Umbilical cord (tissue), 2 donors: ENCODE results near the gene SLCO3A1. TPM values are rescaled to one million over a fixed set of nuclear protein-coding genes. Genes with fewer than 3 reads are reported as not detected.

Source experiments
- DNase-seq: peaks from one replicate; pipeline ENCODE4 v3.0.0-alpha.2; 2015; ENCODE audit warnings: low spot score
- total RNA-seq: library from RNA; depleted of rRNA; stranded (reverse); fragments of >200 nt; gene quantifications from one replicate; pipeline ENCODE4 v1.2.3, GENCODE V29; 2014; ENCODE audit warnings: low replicate concordance; ENCODE audit not compliant: insufficient read depth

The SLCO3A1 gene
- total RNA-seq, 1 donor from 2014 or later = 10.1 TPM

DNA sequence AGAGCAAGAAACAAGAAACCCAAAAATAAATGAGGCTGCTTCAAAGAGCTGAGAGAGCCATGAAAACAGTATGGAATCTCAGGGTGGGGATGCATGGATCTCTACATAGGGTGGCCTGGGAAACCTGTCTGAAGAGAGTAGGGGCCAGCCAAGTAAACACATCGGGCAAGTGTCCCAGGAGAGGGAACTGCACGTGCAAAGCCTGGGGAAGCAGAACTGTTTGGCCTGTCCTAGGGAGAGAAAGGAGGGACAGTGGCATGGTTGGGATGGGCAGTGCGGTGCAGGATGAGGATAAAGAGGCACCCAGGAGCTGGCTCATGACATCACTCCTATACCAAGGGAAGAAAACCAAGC is 271.1 kb downstream of the SLCO3A1 start:
- no peak for DNase-seq

DNA sequence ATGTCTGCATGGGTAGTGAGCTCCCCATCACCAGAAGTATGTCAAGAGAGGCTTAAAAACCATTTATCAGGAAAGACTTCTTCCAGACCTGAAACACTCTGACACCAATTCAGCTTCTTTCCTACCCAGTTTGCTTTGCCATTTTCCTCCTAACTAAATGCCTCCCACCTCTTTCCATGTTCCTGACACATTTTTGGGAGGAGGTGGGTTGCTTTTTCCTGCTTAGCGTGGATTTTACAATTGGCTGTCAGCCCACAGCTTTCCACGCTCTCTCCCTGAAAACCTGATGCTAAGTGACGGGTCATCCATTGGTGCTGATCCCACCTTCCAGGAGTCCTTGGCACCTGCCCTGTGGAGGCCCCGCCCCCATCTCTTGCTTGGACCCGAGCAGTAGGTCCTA is 275.3 kb downstream of the SLCO3A1 start:
- DNase-seq = no peak

DNA sequence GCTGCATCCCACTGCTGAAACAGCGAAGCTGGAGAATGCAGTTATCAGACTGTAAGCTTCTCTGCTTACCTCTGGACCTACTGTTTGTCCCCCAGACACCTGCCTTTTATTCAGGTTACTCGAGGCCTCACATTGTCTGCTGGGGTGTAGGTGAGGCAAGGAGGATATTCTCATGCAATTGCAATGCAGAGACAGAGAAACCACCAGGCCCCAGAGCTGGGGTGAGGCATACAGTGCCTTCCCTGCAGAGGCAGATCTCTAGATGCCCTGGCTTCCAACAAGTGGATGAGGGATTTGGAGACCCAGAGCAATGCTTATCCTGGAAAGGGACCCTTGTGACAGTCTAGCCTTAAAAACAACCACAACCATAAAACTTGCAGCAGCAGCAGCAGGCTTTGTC is 276.7 kb downstream of the SLCO3A1 start:
- DNase-seq = no peak

DNA sequence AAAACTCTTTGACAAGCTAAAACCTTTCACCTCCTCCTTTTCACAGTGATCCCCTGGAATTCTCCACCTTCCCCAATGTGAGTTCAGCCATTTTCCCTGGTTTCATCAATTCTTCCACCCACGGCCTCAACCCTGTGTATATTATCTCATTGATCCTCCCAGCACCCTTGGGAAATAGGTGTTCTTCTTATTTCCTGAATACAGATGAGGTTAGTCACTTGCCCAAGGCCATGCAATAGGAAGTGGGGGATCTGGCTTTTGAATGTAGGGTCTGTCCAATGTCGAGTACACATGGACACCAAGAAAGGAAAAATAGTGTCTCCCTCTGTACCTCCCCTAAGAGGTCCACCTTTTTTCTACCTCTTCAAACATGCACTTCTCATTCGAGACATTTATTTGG is 277.4 kb downstream of the SLCO3A1 start:
- no peak for DNase-seq

DNA sequence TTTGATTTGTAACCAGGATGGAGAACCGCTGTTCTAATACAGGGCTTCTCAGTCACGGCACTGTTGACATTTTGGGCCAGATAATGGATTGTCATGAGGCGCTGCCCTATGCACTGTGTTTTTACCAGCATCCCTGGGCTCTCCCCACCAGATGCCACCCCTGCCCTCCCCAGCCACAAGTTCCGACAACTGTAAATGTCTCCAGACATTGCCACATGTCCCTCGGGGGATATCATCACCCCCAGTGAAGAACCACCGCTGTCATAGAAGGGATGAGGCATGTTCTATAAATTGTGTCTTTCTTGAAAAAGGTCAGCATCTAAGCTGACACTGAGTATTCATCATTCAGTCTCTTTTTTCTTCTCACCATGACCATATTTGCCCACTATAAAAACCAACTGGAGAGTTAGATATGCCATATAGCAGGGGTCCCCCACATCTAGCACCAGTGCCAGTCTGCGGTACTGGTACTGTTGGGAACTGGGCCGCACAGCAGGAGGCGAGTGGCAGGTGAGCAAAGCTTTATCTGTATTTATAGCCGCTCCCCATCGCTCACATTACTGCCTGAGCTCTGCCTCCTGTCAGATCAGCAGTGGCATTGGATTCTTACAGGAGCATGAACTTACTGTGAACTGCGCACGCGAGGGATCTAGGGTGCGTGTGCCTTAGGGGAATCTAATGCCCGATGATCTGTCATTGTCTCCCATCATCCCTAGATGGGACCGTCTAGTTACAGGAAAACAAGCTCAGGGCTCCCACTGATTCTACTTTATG is 279.7 kb downstream of the SLCO3A1 start:
- no peak for DNase-seq

DNA sequence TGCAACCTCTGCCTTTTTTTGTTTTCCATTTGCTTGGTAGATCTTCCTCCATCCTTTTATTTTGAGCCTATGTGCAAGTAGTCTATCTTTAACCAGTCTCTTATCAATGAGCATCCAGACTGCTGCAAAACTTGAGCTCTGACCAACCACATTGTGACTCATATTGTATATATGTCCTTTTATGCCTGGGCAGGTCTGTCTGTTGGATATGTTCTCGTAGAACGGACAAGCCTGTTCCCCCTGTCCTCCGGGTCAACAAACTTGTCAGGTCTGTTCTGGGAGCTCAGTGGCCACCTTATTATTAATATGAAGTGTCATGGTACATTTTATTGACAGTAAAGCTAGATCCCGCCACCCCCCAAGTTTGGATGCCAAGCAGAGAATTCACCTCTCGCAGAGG is 287.3 kb downstream of the SLCO3A1 start:
- no peak for DNase-seq

DNA sequence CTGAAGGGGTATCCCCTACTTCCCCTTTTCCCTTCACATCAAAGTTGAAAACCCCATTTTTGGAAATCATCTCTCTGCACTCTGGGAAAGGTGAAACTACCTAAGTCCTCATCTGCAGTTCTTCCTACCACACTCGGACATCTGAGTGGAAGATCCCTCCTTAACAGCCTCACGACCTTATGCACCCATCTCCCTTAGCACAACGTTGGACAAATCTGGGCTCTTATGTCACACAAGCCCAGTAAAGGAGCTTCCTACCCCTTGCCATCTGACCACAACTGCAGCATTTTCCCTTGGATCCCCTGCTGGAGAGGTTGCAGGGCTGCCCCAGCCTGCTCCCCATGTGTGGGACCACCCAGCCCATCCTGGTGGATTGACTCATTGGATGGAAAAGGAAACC is 288.1 kb downstream of the SLCO3A1 start:
- DNase-seq = no peak

DNA sequence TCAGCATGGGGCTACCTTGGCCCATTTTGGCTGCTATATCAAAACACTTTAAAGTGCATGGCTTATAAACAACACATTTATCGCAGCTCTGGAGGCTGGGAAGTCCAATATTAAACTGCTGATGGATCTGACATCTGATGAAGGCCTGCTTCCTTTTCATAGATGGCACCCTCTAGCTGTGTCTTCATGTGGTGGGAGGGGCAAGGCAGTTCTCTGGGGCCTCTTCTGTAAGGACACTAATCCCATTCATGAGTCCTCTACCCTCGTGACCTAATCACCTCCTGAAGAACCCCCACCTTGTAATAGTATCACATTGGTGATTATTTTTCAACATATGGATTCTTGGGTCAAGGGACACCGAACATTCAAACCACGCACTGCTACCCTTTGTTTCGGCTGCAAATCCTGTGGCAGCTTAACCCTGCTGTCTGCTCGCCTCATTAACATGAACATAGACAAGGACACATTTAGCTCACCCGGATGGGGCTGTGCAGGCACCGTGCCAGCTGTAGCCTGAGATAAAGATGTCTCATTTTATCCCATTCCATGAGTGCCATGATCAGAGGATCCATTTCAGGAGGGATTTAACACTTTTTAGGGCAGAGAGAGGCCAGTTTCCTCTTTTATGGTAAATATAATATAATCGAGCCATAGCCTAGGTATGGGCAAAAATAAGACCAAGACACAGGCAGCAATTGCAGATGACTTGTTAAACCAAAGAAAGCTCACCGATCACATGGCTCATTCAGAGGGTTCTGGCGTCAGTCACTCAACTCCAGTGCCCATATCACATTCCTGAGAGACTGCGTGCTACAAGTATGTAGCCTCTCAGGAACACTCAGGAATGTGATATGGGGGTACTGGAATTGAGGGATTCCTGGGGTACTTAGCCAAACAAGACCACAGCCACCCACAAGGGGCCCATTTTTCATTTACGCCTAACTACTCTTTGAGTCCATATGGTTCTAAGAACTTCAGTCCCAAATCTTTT is 289.0 kb downstream of the SLCO3A1 start:
- DNase-seq = no peak

DNA sequence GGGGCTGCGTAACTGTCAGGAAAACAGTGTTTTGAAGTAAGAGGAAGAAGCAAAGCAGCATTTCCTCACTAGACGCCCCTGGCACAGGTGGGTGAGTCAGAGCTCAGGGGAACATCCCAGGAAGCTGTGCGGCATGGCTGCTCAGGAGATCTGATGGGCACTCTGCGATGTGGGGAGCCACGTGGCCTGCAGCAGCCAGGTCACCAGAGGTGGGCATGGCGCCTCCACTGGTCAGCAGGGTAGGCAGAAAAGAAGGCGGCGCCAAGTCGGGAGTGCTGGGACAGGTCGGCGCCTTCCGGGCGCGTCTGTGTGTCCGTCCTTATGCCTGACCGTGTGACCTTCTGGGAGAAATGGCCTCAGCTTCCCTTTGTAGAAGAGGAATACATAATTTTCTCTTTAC is 290.3 kb downstream of the SLCO3A1 start:
- DNase-seq = no peak

DNA sequence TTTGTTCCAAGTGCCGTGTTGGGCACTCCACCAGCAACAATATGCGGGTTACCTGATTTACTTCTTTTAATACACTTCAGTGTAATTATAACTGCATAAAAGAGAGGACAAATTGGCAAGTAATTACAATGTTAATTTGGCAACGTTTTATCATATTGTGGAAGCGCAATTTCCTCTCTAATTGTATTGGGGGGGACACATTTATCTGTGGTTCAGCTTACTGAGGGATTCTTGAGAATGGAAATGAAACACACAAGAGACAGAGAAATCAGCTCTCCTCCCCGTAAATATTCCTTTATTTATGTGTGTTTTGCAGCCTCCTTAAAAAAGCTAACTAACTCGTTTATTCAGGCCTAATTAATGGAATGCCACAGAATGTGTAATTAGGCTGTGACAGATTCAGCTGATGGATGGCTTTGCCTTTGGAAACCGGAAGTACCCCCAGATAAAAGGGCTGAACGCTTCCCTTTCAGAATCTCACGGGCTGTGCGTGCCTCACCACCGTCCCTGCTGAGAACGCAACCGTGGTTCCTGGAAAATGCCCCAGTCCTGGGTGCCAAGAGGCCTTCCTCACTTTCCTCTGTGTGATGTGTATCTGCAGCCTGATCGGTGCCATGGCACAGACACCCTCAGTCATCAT is 293.1 kb downstream of the SLCO3A1 start:
- DNase-seq = no peak

DNA sequence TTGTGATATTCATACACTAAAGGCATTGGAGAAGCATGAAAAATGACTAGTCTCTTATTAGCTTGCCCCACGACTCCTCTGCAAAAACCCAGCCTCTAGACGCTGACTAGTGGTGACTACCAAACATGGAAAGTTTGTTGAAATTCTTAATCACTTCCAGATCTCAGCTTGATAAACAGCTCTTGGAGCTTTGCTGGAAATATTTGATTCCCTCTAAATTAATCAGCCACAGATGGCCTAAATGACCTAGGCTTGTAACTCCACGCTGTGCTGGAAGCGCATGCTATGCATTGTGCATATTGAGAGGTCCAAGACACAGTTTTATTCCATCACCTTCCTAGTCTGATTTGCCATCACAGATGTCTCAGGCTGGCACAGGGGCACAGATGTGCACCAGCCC is 295.5 kb downstream of the SLCO3A1 start:
- no peak for DNase-seq

DNA sequence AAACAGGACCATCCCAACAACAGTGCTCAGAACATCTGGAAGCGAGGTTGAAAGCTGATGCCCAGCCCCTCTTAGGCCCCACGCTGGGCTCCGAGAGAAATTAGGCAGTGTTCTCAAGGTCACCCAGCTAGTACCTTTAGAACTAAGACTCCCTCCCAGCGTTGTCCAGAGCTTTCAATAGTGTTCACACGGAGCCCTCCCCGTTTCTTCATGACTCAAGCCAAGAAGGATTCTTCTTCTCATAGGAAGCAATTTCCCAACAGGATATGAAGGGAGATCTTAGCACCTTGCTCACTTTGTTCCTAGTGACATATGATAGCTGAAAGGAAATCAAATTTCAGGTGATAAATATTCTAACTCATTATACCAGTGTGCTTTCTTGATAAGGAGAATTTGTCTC is 296.0 kb downstream of the SLCO3A1 start:
- no peak for DNase-seq

DNA sequence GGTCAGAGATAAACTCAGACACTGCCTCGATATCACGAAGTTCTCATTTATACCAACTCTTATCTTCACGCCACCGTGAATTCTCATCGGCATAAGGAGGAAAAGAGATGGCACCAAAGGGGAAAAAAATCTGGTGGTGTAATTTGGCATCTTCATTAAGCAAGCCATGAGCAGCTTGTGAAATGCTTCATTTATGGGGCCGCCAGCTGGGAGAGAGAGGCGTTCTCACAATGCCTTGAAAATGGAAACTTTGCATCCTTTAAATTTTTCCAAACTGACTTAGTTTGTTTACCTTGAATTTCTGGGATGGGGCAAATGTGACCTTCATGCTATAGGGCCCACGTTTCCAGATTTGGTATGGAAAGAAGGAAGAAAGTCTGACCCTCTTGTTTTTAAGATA is 297.7 kb downstream of the SLCO3A1 start:
- DNase-seq = no peak

DNA sequence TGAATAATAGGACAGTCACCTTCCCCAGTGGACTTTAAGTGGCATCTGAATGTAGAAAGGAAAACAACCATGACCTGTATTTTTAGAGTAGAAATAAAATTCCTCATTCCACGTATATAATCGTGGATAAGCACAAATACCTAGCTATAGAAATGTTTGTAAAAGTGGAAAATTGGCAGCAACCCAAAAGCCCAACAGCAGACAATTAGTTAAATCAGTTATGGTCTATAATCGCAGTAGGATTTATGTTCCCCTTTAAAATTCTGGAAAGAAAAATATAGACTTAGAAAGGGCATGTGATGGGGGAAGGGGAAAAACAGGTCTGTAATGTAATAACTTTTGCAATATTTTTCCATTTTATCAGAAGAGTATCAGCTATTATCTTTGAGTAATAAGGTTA is 298.2 kb downstream of the SLCO3A1 start:
- DNase-seq = no peak

DNA sequence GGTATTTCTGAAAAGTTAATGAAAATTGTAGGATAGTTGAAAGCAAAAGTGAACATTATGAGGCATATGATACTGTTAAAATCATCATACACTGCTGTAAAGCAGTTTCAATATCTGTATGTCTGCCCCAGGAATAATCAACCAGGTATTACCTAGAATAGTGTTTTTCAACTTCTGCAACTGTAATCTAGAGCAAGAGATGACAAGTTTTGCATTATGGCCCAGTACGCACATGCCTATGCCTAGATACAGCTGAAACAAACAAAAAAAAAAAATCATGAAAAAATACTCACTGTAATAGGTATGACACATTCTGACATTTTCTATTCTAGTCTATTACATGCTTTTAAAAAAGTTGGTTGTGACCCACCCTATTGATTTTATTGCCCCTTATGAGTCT is 299.5 kb downstream of the SLCO3A1 start:
- DNase-seq = no peak

DNA sequence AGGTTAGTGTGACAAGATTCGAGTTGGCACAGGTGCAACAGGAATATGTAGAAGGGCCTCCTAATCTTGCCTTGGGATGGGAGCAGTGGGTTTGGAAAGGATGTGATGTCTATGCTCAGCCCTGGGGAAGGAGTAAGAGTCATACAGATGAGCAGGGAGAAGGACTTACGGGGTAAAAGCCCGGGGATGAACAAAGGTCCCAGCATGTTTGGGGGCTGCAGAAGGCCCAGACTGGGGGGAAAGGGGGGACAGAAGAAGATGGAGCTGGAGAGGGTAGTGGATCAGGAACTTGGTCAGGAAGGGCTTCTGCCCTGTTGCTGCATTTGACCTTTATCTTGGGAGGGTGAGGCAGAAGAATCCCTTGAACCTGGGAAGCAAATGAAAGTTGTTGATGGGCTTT is 300.1 kb downstream of the SLCO3A1 start:
- no peak for DNase-seq

DNA sequence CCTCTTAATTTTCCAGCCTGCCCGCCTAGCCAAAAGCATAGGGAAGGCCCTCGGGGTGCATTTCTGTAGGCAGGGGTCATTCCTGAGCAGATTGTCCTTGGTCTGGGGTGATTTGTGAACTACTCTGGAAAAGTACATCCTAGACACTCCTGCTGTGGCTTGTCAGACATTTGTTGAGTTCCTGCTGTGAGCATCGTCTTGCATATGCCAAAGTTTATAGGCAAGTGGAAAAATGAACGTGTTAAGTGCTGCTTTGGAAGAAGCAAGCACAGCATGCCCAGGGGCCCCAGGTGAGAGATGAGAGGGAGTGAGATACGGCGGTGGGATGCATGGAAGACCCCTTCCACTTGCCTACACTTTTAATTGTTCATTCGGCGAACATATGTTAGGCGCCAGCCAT is 302.4 kb downstream of the SLCO3A1 start:
- no peak for DNase-seq

DNA sequence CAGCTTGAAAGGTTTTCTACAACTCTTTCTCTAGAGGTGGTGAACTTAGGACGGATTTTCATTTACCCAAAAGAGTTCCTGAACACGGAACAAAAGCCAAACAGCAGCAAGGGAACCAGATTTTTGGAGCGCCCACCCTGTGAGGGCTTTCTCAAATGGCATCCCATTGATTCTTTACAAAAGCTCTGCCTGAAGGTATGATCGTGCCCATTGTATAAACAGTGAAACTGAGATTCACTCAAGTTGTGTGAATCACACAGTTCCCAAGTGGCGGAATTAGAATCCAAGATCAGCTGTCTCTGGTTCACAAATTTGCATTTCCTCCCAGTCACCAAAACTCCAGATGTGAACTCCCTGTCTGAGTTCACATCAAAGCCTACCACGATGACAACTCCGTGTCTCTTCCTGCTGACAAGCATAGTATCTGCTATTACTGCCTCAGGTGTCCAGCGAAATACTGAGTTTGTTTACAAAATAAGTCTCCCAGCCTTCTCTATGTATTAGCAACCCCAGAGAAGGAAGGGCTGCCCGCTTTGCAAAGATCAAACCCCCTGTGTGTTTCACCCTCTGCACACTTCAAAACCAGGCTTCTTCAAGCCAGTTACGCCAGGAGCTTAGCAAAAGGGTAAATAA is 304.3 kb downstream of the SLCO3A1 start:
- DNase-seq = no peak

DNA sequence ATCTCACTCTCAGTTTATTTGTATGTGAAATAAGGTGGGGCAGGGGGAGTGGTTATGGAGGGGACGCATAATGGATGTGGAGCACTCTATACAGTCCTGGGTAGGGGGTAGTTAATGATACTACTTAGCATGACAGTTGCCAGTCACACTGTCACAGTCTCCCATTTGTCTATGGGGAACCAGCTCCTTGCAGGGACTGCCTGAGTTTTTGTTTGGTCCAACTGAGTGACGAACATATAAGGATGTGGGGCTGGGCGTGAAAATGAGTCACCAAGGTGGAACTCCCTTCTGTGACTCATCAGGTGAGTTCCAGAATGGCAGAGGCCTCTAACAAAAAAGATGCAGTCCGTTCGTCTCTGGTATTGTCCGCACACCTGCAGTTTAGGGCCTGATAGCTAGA is 304.9 kb downstream of the SLCO3A1 start:
- peak; percentile 19 for DNase-seq

DNA sequence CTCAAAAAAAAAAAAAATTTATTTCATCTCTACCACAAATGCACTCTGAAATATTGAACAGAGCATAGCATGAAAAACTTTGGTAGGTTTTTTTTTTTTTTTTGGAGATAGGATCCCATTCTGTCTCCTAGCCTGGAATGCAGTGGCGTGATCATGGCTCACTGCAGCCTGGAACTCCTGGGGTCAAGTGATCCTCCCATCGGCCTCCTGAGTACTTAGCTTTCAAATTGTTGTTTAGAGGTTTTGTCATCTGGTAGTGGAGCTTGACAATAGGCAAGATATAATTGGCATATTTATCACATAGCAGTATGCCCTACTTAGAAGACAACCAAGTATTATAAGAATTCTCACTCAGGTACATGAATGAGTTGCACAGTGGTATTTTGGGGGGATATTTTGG is 306.0 kb downstream of the SLCO3A1 start:
- no peak for DNase-seq

DNA sequence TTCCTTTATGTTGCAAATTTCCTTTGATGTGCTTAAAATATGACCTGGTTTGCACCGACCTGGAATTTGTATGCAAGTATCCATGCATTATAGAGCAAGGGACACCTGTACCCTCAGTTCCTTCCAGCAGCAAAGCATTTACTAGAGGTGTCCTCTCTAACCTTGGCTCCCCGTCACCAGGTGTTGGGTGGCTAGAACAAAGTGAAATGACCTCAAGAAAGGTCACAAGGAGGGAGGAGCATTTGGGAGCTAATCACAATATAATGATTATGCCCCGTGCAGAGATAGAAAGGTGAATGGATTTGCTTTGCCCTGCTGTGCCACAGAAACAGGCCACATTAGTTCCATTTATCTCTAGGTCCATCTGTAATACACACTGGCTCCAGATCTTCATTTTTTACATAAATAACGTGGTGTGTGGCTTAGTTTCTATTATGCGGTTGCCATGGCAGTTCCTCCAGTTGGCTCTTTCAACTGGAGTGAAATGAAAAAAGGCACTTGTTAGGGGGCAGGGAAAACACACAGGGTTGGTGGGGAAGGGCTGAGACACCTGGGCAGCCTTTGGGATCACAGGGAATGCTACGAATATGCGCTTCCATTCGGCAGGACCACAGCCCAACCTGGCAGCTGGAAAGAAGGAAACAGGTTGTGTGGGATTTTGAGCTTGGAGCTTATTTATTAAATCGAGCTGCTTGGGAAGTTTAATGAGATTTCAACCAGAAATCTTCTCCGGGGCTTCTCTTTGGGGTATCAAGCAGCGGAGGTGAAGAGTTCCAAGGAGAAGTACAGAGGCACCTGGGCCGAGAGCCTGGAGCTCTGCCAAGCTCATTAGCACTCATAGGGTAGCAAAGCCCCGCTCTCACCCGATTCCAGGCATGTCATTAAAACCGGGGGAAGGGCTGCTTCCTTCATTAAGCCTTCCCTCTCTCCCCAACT is 306.7 kb downstream of the SLCO3A1 start:
- no peak for DNase-seq
